Fibroblast of mammary gland (primary cell): ENCODE results near the gene SLC20A1.
"Not testable (repeated sequence)": the region's sequence is repeated elsewhere in the genome, so short reads cannot be mapped to it uniquely, and the experiment has no call there.

Experiments
- DNase-seq: peaks from one replicate; pipeline ENCODE4 v3.0.0-alpha.2; 2010; ENCODE audit warnings: low read depth
- H3K4me3 ChIP-seq: 2 replicates; pipeline ENCODE4 v1.5.1; 2011; ENCODE audit warnings: low read depth, mild to moderate bottlenecking, low read length, moderate library complexity; ENCODE audit not compliant: control insufficient read depth
- CTCF ChIP-seq: conservative IDR thresholded peaks from 2 replicates; pipeline ENCODE4 v1.5.1; 2011; ENCODE audit warnings: low read depth, low read length, inconsistent platforms; ENCODE audit not compliant: control insufficient read depth, insufficient read depth

The SLC20A1 gene

GRCh38 chr2:112615051-112615450 lies 30.7 kb upstream of the SLC20A1 start:
- TF ChIP-seq CTCF, result no peak
- H3K4me3 ChIP-seq, result no peak overlapping the region
- no peak for DNase-seq

GRCh38 chr2:112615798-112616197 lies 29.9 kb upstream of the SLC20A1 start:
- not testable (repeated sequence) for DNase-seq, H3K4me3 ChIP-seq

GRCh38 chr2:112618383-112618782 lies 27.4 kb upstream of the SLC20A1 start:
- H3K4me3 ChIP-seq, result no peak overlapping the region
- no peak for TF ChIP-seq CTCF
- DNase-seq, result peak; percentile 51

GRCh38 chr2:112621790-112622527 lies 23.8 kb upstream of the SLC20A1 start:
- no peak for TF ChIP-seq CTCF
- peak overlapping the region; percentile 15 for H3K4me3 ChIP-seq
- peak; percentile 92 for DNase-seq

GRCh38 chr2:112622528-112622849 lies 23.2 kb upstream of the SLC20A1 start:
- peak; percentile 99 for DNase-seq
- TF ChIP-seq CTCF, result no peak
- no peak overlapping the region for H3K4me3 ChIP-seq

GRCh38 chr2:112623913-112624777 lies 21.6 kb upstream of the SLC20A1 start:
- H3K4me3 ChIP-seq, result peak overlapping the region; percentile 31
- DNase-seq, result peak; percentile 96
- no peak for TF ChIP-seq CTCF

- TF ChIP-seq CTCF, result no peak
- no peak for DNase-seq
- H3K4me3 ChIP-seq, result peak overlapping the region; percentile 11
Observed at GRCh38 chr2:112625474-112626114, 20.1 kb upstream of the SLC20A1 start.
